Body of pancreas (tissue), 4 donors: ENCODE data around the gene CHMP2B.

Experiments used
- CTCF ChIP-seq, 7 experiments: fragments of 450-650 bp in 4 of 7; fragments of 200-600 bp in 3 of 7; sonication (generic) in 3 of 7; IDR thresholded peaks; one replicate each; pipeline ENCODE4 v1.5.1; 2016 to 2019; ENCODE audit warnings: antibody characterized with exemption in 7 of 7
- POLR2A ChIP-seq, 3 donors: fragments of 450-650 bp; IDR thresholded peaks; one replicate each; pipeline ENCODE4 v1.6.1; 2016; ENCODE audit warnings: antibody characterized with exemption in 3 of 3, mild to moderate bottlenecking in 2 of 3

GRCh38 chr3:87228316-87228715 is 1.2 kb downstream of the CHMP2B start:
- TF ChIP-seq CTCF (IDR thresholded peaks at IDR 0.05) (no peak), POLR2A (IDR thresholded peaks at IDR 0.05) (no peak)
